SK-N-SH (cell line): ENCODE results near the gene GPR158. TPM values are rescaled to one million over a fixed set of nuclear protein-coding genes. Genes with fewer than 3 reads are reported as not detected.

ENCODE experiments used
- CTCF ChIA-PET: fragments of 300-600, 350-600 bp; formaldehyde crosslinking; extraction: SDS; loops from one replicate; lab custom pipeline; 2021; lab: Yijun Ruan, JAX
- POLR2A ChIA-PET: fragments of 350-600 bp; sonication (Branson Sonifier 250); formaldehyde crosslinking; extraction: SDS; loops from one replicate; lab custom pipeline; 2020; ENCODE audit warnings: antibody characterized with exemption, inconsistent platforms; lab: Yijun Ruan, JAX
- DNase-seq: peaks from one replicate; pipeline ENCODE4 v3.0.0; 2012
- H2AFZ ChIP-seq: fragments of 200-600 bp; sonication (generic); 2 replicates; pipeline ENCODE4 v1.8.1; 2016; ENCODE audit warnings: antibody characterized with exemption, mild to moderate bottlenecking, low read depth
- H3F3A ChIP-seq: fragments of 200-600 bp; sonication (generic); replicated peaks from 2 replicates; pipeline ENCODE3; 2016; ENCODE audit warnings: antibody characterized with exemption, mild to moderate bottlenecking; ENCODE audit not compliant: insufficient read depth
- H3K27ac ChIP-seq, 2 experiments: fragments of 200-500 bp in 1 of 2; fragments of 200-600 bp in 1 of 2; sonication (Bioruptor generic) in 1 of 2; sonication (generic), shearing (Covaris generic) in 1 of 2; 2 replicates each; pipeline versions ENCODE4 v1.5.1 to v1.6.1; 2014 to 2016; ENCODE audit warnings: low read depth in 2 of 2, inconsistent platforms in 1 of 2, low read length in 1 of 2, mild to moderate bottlenecking in 1 of 2, mixed read lengths in 1 of 2
- H3K27me3 ChIP-seq: fragments of 200-600 bp; sonication (generic), shearing (Covaris generic); 2 replicates; pipeline ENCODE4 v1.6.1; 2016; ENCODE audit warnings: mixed run types; ENCODE audit not compliant: insufficient read depth
- H3K36me3 ChIP-seq, 2 experiments: fragments of 200-500 bp in 1 of 2; fragments of 200-600 bp in 1 of 2; sonication (Bioruptor generic) in 1 of 2; sonication (generic) in 1 of 2; replicated peaks in 1 of 2; 2 replicates each; pipeline versions ENCODE3 to v1.5.1; 2014 to 2016; ENCODE audit warnings: low read length in 1 of 2, mild to moderate bottlenecking in 1 of 2; ENCODE audit not compliant: insufficient read depth in 2 of 2, control insufficient read depth in 1 of 2
- H3K4me1 ChIP-seq, 2 experiments: fragments of 200-500 bp in 1 of 2; fragments of 200-600 bp in 1 of 2; sonication (Bioruptor generic) in 1 of 2; sonication (generic), shearing (Covaris generic) in 1 of 2; 2 replicates each; pipeline versions ENCODE4 v1.5.1 to v1.6.1; 2014 to 2016; ENCODE audit warnings: low read depth in 1 of 2, low read length in 1 of 2, mixed run types in 1 of 2; ENCODE audit not compliant: insufficient read depth in 2 of 2, control insufficient read depth in 1 of 2
- H3K4me2 ChIP-seq: fragments of 200-600 bp; sonication (generic), shearing (Covaris generic); 2 replicates; pipeline ENCODE4 v1.6.1; 2017; ENCODE audit warnings: mixed run types
- H3K4me3 ChIP-seq, 2 experiments: fragments of 200-500 bp in 1 of 2; fragments of 200-600 bp in 1 of 2; sonication (Bioruptor generic) in 1 of 2; sonication (generic), shearing (Covaris generic) in 1 of 2; 2 replicates each; pipeline versions ENCODE4 v1.5.1 to v1.8.1; 2014 to 2016; ENCODE audit warnings: low read depth in 2 of 2, inconsistent platforms in 1 of 2, low read length in 1 of 2, mild to moderate bottlenecking in 1 of 2, mixed read lengths in 1 of 2, moderate library complexity in 1 of 2
- H3K79me2 ChIP-seq: fragments of 200-600 bp; sonication (generic); 2 replicates; pipeline ENCODE4 v1.8.1; 2017; ENCODE audit warnings: mild to moderate bottlenecking; ENCODE audit not compliant: insufficient read depth
- H3K9ac ChIP-seq: fragments of 200-600 bp; sonication (generic); 2 replicates; pipeline ENCODE4 v1.6.1; 2017; ENCODE audit warnings: mixed run types
- H3K9me2 ChIP-seq: fragments of 200-600 bp; sonication (generic); 2 replicates; pipeline ENCODE4 v1.6.1; 2017; ENCODE audit warnings: mixed run types
- H3K9me3 ChIP-seq: fragments of 200-600 bp; sonication (generic); 2 replicates; pipeline ENCODE4 v1.6.1; 2017; ENCODE audit warnings: mixed run types, mild to moderate bottlenecking, moderate library complexity
- H4K20me1 ChIP-seq: fragments of 200-600 bp; sonication (generic); 2 replicates; pipeline ENCODE4 v1.6.1; 2017; ENCODE audit warnings: mild to moderate bottlenecking, mixed run types; ENCODE audit not compliant: insufficient read depth
- ELF1 ChIP-seq: IDR thresholded peaks from 2 replicates; pipeline ENCODE4 v1.4.0; 2012
- EZH2phosphoT487 ChIP-seq: fragments of 200-600 bp; sonication (generic); IDR thresholded peaks from 2 replicates; pipeline ENCODE4 v1.6.1; 2017; ENCODE audit warnings: low read depth, mixed run types, mild to moderate bottlenecking, antibody characterized with exemption, moderate library complexity, borderline replicate concordance
- FOSL2 ChIP-seq: IDR thresholded peaks from 2 replicates; pipeline ENCODE4 v1.4.0; 2012; ENCODE audit warnings: low read depth, mild to moderate bottlenecking, moderate library complexity, borderline replicate concordance
- GABPA ChIP-seq: IDR thresholded peaks from 2 replicates; pipeline ENCODE4 v1.4.0; 2012; ENCODE audit warnings: low read depth, mild to moderate bottlenecking
- GATA2 ChIP-seq: sonication (generic); formaldehyde crosslinking; IDR thresholded peaks from 2 replicates; pipeline ENCODE4 v1.5.0; 2020; ENCODE audit warnings: mild to moderate bottlenecking, missing genetic modification reagents
- MXI1 ChIP-seq: IDR thresholded peaks from 2 replicates; pipeline ENCODE4 v1.6.1; 2012; ENCODE audit warnings: mild to moderate bottlenecking, low read depth, low read length, improper control_type of control experiment
- NFIC ChIP-seq: IDR thresholded peaks from 2 replicates; pipeline ENCODE4 v1.4.0; 2012; ENCODE audit warnings: borderline replicate concordance
- NRF1 ChIP-seq: IDR thresholded peaks from 2 replicates; pipeline ENCODE4 v1.6.1; 2012; ENCODE audit warnings: low read depth, mild to moderate bottlenecking, low read length
- RAD21 ChIP-seq: IDR thresholded peaks from 2 replicates; pipeline ENCODE4 v1.6.1; 2012; ENCODE audit warnings: mild to moderate bottlenecking, low read length
- RFX5 ChIP-seq: IDR thresholded peaks from 2 replicates; pipeline ENCODE4 v1.6.1; 2012; ENCODE audit warnings: mild to moderate bottlenecking, improper control_type of control experiment, low read length
- RXRA ChIP-seq: IDR thresholded peaks from 2 replicates; pipeline ENCODE4 v1.4.0; 2012; ENCODE audit warnings: low read depth, mild to moderate bottlenecking, borderline replicate concordance
- SMC3 ChIP-seq: IDR thresholded peaks from 2 replicates; pipeline ENCODE4 v1.6.1; 2012; ENCODE audit warnings: low read depth, low read length, improper control_type of control experiment
- TAF1 ChIP-seq: IDR thresholded peaks from 2 replicates; pipeline ENCODE4 v1.6.1; 2012; ENCODE audit warnings: low read depth, mild to moderate bottlenecking, low read length, moderate library complexity, borderline replicate concordance
- TCF12 ChIP-seq: IDR thresholded peaks from 2 replicates; pipeline ENCODE4 v1.4.0; 2012
- YY1 ChIP-seq: IDR thresholded peaks from 2 replicates; pipeline ENCODE4 v1.4.0; 2012; ENCODE audit warnings: low read depth, mild to moderate bottlenecking
- WGBS: methylation state at CpG from one replicate; pipeline ENCODE4 v1.1.6; 2017; ENCODE audit warnings: low lambda C conversion rate; 5-methylcytosine and 5-hydroxymethylcytosine counted together
- polyA plus RNA-seq, 3 experiments: library from polyadenylated mRNA; depleted of rRNA; stranded (reverse); fragments of >200 nt; gene quantifications; 2 replicates each; pipeline ENCODE4 v1.2.3, GENCODE V29; 2012
- TF ChIP-seq, protein P1 (sequence below): fragments of 150-350 bp; IDR thresholded peaks from 2 replicates; pipeline ENCODE4 v1.6.1; 2016; ENCODE audit warnings: mild to moderate bottlenecking, low read depth, low read length
- TF ChIP-seq, protein P2 (sequence below): fragments of 150-350 bp; IDR thresholded peaks from 2 replicates; pipeline ENCODE4 v1.6.1; 2017; ENCODE audit warnings: antibody characterized with exemption, low read length, low read depth, borderline replicate concordance
- TF ChIP-seq, protein P3 (sequence below): fragments of 200-600 bp; sonication (generic); IDR thresholded peaks from 2 replicates; pipeline ENCODE4 v1.6.1; 2017; ENCODE audit warnings: antibody characterized with exemption, mild to moderate bottlenecking, moderate library complexity
- TF ChIP-seq, protein P4 (sequence below): IDR thresholded peaks from 2 replicates; pipeline ENCODE4 v1.4.0; 2012; ENCODE audit warnings: low read depth, borderline replicate concordance
- TF ChIP-seq, protein P5 (sequence below): IDR thresholded peaks from 2 replicates; pipeline ENCODE4 v1.4.0; 2012; ENCODE audit warnings: low read depth
- TF ChIP-seq, protein P6 (sequence below): IDR thresholded peaks from 2 replicates; pipeline ENCODE4 v1.4.0; 2012; ENCODE audit warnings: low read depth, borderline replicate concordance

Gene GPR158
- polyA plus RNA-seq, 1 of the 3 experiments (the other 2 are of a cell fraction): not detected

DNA sequence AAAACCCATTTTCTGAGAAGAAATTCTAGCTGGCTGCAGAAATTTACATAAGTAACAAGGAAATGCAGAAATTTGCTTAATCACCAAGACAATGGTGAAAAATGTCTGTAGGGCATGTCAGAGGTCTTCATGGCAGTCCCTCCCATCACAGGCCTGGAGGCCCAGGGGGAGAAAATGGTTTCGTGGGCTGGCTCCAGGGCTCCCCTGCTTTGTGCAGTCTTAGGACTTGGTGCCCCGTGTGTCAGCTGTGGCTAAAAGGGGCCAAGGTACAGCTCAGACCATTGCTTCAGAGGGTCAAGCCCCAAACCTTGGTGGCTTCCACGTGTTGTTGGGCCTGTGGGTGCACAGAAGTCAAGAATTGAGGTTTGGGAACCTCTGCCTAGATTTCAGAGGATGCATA is 215.9 kb downstream of the GPR158 start (continued):
- TF ChIP-seq, protein P1, sequence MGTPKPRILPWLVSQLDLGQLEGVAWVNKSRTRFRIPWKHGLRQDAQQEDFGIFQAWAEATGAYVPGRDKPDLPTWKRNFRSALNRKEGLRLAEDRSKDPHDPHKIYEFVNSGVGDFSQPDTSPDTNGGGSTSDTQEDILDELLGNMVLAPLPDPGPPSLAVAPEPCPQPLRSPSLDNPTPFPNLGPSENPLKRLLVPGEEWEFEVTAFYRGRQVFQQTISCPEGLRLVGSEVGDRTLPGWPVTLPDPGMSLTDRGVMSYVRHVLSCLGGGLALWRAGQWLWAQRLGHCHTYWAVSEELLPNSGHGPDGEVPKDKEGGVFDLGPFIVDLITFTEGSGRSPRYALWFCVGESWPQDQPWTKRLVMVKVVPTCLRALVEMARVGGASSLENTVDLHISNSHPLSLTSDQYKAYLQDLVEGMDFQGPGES: no peak
- no peak for TF ChIP-seq MXI1
- no peak for TF ChIP-seq ELF1
- TF ChIP-seq NRF1: no peak
- TF ChIP-seq NFIC: no peak
- TF ChIP-seq TCF12: no peak

DNA sequence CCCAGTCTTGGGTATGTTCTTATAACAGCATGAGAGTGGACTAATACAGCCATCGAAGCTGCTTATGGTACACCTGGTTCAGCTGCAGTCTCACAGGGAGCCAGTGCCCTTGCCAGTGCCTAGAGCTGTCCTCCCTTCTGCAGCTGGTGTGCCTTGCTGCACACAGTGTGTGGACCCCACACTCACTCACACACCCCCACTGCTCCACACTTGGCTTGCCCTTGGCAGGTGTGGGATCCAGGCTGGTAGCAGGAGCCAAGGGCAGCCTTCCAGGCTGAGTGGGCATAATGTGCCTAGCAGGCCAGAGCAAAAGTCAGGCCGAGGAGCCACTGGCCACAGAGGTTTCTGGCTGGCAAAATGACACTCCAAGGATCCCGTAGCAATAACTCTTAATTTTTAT is 217.3 kb downstream of the GPR158 start:
- Histone ChIP-seq H3K79me2 (no peaks in the 10 kb centered on the region), H3F3A (no peaks in the 10 kb centered on the region), H3K4me2 (no peak overlapping the region), H4K20me1 (no peaks in the 10 kb centered on the region), H3K9me2 (no peaks in the 10 kb centered on the region), H3K36me3 (no peaks in the 10 kb centered on the region), H3K27ac (no peak overlapping the region), H2AFZ (no peak overlapping the region), H3K27me3 (no peaks in the 10 kb centered on the region), H3K4me1 (no peaks in the 10 kb centered on the region), H3K9me3 (no peaks in the 10 kb centered on the region), H3K4me3 (no peak overlapping the region), H3K9ac (no peak overlapping the region)
- CTCF ChIA-PET: no interaction called here
- POLR2A ChIA-PET: no interaction called here
- no peak for DNase-seq
- TF ChIP-seq RXRA: no peak
- TF ChIP-seq TAF1: no peak
- TF ChIP-seq, protein P2, sequence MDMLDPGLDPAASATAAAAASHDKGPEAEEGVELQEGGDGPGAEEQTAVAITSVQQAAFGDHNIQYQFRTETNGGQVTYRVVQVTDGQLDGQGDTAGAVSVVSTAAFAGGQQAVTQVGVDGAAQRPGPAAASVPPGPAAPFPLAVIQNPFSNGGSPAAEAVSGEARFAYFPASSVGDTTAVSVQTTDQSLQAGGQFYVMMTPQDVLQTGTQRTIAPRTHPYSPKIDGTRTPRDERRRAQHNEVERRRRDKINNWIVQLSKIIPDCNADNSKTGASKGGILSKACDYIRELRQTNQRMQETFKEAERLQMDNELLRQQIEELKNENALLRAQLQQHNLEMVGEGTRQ: no peak
- no peak for TF ChIP-seq EZH2phosphoT487
- TF ChIP-seq RAD21: no peak
- TF ChIP-seq YY1: no peak
- TF ChIP-seq, protein P3, sequence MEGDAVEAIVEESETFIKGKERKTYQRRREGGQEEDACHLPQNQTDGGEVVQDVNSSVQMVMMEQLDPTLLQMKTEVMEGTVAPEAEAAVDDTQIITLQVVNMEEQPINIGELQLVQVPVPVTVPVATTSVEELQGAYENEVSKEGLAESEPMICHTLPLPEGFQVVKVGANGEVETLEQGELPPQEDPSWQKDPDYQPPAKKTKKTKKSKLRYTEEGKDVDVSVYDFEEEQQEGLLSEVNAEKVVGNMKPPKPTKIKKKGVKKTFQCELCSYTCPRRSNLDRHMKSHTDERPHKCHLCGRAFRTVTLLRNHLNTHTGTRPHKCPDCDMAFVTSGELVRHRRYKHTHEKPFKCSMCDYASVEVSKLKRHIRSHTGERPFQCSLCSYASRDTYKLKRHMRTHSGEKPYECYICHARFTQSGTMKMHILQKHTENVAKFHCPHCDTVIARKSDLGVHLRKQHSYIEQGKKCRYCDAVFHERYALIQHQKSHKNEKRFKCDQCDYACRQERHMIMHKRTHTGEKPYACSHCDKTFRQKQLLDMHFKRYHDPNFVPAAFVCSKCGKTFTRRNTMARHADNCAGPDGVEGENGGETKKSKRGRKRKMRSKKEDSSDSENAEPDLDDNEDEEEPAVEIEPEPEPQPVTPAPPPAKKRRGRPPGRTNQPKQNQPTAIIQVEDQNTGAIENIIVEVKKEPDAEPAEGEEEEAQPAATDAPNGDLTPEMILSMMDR: no peak
- TF ChIP-seq, protein P4, sequence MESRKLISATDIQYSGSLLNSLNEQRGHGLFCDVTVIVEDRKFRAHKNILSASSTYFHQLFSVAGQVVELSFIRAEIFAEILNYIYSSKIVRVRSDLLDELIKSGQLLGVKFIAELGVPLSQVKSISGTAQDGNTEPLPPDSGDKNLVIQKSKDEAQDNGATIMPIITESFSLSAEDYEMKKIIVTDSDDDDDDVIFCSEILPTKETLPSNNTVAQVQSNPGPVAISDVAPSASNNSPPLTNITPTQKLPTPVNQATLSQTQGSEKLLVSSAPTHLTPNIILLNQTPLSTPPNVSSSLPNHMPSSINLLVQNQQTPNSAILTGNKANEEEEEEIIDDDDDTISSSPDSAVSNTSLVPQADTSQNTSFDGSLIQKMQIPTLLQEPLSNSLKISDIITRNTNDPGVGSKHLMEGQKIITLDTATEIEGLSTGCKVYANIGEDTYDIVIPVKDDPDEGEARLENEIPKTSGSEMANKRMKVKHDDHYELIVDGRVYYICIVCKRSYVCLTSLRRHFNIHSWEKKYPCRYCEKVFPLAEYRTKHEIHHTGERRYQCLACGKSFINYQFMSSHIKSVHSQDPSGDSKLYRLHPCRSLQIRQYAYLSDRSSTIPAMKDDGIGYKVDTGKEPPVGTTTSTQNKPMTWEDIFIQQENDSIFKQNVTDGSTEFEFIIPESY: no peak
- no peak for TF ChIP-seq SMC3
- no peak for TF ChIP-seq GATA2 (CRISPR knock-in tag)
- TF ChIP-seq, protein P5, sequence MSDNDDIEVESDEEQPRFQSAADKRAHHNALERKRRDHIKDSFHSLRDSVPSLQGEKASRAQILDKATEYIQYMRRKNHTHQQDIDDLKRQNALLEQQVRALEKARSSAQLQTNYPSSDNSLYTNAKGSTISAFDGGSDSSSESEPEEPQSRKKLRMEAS: no peak
- TF ChIP-seq, protein P6, sequence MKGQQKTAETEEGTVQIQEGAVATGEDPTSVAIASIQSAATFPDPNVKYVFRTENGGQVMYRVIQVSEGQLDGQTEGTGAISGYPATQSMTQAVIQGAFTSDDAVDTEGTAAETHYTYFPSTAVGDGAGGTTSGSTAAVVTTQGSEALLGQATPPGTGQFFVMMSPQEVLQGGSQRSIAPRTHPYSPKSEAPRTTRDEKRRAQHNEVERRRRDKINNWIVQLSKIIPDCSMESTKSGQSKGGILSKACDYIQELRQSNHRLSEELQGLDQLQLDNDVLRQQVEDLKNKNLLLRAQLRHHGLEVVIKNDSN: no peak
- TF ChIP-seq FOSL2: no peak
- no peak for TF ChIP-seq GABPA
- TF ChIP-seq RFX5: no peak
- 11% methylated on average over 3 of the region's 3 CpGs for WGBS
